ENCODE data around the gene EFNB2. TPM values are rescaled to one million over a fixed set of nuclear protein-coding genes. Genes with fewer than 3 reads are reported as not detected.
A peak's percentile ranks its signal among the peaks of the same experiment; 100 is the strongest.

EFNB2 gene
- total and polyA plus RNA-seq, 2 of the 13 experiments (the other 11 are each of a cell fraction or from before 2014, with no cell fraction given): 0.11 to 0.20 TPM

DNA sequence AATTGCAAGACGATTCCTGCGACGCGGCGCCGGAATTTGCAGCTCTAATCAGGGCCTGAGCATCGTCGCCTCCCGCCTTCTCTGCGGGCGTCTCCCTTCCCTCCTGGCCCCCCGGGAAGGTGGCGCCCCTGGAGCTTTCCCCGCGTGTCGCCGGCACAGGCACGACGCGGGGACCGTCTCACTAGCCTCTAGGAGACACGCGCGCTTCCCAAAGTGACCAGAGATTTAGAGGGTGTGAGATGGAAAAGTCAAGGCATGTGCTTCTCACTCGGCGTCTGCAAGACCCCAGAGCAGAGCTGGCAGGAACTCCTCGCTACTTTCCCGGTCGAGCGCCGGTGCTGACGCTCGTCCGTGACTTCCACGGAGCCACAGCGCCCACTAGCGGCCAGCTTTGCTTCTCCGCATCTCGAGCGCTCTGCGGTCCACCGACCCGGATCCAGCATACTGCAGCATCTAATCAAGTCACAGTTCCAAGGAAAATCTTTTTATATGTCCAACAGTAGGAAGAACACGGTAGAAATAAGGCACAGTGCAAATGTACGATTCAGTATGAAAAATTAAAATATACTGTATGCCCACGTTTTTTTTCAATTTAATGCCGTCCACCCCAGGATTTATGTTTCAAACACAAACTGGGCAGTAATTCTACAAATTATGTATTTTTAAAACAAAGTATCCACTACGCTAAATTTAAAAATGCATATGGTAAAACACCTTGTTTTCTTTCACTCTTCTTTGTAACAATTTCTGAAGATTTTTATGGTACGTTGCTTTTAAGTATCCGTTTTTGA lies 977 bp upstream of the EFNB2 start (continued):
- TF ChIP-seq, protein P1, sequence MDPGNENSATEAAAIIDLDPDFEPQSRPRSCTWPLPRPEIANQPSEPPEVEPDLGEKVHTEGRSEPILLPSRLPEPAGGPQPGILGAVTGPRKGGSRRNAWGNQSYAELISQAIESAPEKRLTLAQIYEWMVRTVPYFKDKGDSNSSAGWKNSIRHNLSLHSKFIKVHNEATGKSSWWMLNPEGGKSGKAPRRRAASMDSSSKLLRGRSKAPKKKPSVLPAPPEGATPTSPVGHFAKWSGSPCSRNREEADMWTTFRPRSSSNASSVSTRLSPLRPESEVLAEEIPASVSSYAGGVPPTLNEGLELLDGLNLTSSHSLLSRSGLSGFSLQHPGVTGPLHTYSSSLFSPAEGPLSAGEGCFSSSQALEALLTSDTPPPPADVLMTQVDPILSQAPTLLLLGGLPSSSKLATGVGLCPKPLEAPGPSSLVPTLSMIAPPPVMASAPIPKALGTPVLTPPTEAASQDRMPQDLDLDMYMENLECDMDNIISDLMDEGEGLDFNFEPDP (CRISPR knock-in tag; conservative IDR thresholded peaks at IDR 0.05): no peak
- TF ChIP-seq RFXAP (CRISPR knock-in tag; IDR thresholded peaks at IDR 0.05; ENCODE audit: borderline replicate concordance) (no peak), KLF12 (CRISPR knock-in tag; IDR thresholded peaks at IDR 0.05; ENCODE audit: borderline replicate concordance) (no peak), KLF16 (CRISPR knock-in tag; IDR thresholded peaks at IDR 0.05) (0 out of 4 replicates have a peak, but pooled peaks of 1 of the 2 experiments have one; percentile 44), ZNF605 (CRISPR knock-in tag; IDR thresholded peaks at IDR 0.05) (0 out of 2 replicates have a peak, but pooled peaks have one; percentile 55), HNRNPLL (IDR thresholded peaks at IDR 0.05; ENCODE audit: low read depth, low read length, poor library complexity, severe bottlenecking) (peak; percentile 0), HOXD1 (CRISPR knock-in tag; IDR thresholded peaks at IDR 0.05) (no peak), ZMAT3 (CRISPR knock-in tag; conservative IDR thresholded peaks at IDR 0.05) (no peak), SMARCC2 (IDR thresholded peaks at IDR 0.05) (no peak)
- TF ChIP-seq, protein P2, sequence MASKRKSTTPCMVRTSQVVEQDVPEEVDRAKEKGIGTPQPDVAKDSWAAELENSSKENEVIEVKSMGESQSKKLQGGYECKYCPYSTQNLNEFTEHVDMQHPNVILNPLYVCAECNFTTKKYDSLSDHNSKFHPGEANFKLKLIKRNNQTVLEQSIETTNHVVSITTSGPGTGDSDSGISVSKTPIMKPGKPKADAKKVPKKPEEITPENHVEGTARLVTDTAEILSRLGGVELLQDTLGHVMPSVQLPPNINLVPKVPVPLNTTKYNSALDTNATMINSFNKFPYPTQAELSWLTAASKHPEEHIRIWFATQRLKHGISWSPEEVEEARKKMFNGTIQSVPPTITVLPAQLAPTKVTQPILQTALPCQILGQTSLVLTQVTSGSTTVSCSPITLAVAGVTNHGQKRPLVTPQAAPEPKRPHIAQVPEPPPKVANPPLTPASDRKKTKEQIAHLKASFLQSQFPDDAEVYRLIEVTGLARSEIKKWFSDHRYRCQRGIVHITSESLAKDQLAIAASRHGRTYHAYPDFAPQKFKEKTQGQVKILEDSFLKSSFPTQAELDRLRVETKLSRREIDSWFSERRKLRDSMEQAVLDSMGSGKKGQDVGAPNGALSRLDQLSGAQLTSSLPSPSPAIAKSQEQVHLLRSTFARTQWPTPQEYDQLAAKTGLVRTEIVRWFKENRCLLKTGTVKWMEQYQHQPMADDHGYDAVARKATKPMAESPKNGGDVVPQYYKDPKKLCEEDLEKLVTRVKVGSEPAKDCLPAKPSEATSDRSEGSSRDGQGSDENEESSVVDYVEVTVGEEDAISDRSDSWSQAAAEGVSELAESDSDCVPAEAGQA (IDR thresholded peaks at IDR 0.05; ENCODE audit: low read depth): no peak
- TF ChIP-seq, protein P2 (CRISPR knock-in tag; IDR thresholded peaks at IDR 0.05; ENCODE audit: borderline replicate concordance): no peak
- TF ChIP-seq, protein P3, sequence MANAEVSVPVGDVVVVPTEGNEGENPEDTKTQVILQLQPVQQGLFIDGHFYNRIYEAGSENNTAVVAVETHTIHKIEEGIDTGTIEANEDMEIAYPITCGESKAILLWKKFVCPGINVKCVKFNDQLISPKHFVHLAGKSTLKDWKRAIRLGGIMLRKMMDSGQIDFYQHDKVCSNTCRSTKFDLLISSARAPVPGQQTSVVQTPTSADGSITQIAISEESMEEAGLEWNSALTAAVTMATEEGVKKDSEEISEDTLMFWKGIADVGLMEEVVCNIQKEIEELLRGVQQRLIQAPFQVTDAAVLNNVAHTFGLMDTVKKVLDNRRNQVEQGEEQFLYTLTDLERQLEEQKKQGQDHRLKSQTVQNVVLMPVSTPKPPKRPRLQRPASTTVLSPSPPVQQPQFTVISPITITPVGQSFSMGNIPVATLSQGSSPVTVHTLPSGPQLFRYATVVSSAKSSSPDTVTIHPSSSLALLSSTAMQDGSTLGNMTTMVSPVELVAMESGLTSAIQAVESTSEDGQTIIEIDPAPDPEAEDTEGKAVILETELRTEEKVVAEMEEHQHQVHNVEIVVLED (CRISPR knock-in tag; IDR thresholded peaks at IDR 0.05; ENCODE audit: borderline replicate concordance): no peak
- TF ChIP-seq, protein P4, sequence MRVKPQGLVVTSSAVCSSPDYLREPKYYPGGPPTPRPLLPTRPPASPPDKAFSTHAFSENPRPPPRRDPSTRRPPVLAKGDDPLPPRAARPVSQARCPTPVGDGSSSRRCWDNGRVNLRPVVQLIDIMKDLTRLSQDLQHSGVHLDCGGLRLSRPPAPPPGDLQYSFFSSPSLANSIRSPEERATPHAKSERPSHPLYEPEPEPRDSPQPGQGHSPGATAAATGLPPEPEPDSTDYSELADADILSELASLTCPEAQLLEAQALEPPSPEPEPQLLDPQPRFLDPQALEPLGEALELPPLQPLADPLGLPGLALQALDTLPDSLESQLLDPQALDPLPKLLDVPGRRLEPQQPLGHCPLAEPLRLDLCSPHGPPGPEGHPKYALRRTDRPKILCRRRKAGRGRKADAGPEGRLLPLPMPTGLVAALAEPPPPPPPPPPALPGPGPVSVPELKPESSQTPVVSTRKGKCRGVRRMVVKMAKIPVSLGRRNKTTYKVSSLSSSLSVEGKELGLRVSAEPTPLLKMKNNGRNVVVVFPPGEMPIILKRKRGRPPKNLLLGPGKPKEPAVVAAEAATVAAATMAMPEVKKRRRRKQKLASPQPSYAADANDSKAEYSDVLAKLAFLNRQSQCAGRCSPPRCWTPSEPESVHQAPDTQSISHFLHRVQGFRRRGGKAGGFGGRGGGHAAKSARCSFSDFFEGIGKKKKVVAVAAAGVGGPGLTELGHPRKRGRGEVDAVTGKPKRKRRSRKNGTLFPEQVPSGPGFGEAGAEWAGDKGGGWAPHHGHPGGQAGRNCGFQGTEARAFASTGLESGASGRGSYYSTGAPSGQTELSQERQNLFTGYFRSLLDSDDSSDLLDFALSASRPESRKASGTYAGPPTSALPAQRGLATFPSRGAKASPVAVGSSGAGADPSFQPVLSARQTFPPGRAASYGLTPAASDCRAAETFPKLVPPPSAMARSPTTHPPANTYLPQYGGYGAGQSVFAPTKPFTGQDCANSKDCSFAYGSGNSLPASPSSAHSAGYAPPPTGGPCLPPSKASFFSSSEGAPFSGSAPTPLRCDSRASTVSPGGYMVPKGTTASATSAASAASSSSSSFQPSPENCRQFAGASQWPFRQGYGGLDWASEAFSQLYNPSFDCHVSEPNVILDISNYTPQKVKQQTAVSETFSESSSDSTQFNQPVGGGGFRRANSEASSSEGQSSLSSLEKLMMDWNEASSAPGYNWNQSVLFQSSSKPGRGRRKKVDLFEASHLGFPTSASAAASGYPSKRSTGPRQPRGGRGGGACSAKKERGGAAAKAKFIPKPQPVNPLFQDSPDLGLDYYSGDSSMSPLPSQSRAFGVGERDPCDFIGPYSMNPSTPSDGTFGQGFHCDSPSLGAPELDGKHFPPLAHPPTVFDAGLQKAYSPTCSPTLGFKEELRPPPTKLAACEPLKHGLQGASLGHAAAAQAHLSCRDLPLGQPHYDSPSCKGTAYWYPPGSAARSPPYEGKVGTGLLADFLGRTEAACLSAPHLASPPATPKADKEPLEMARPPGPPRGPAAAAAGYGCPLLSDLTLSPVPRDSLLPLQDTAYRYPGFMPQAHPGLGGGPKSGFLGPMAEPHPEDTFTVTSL (CRISPR knock-in tag; IDR thresholded peaks at IDR 0.05; ENCODE audit: borderline replicate concordance): no peak
